ENCODE results near the gene RFWD3. TPM values are rescaled to one million over a fixed set of nuclear protein-coding genes. Genes with fewer than 3 reads are reported as not detected.

RFWD3 gene
- polyA plus RNA-seq, 3 donors, result 5.0 to 8.4 (median 8.4) TPM

- peaks cover 4% of the 10 kb centered on the region for H3K4me1 Mint-ChIP-seq
- H3K36me3 Mint-ChIP-seq, result no peaks in the 10 kb centered on the region
- Histone ChIP-seq H3K36me3 (replicated peaks in 1 of 2; ENCODE audit: control insufficient read depth in 1 of 2, insufficient read depth in 2 of 2, low read length in 2 of 2) (no peaks in the 10 kb centered on the region), H3K4me3 (replicated peaks in 1 of 3; ENCODE audit: low read depth in 2 of 3, low read length in 3 of 3) (no peak overlapping the region), H3K4me1 (ENCODE audit: control insufficient read depth in 1 of 2, insufficient read depth in 2 of 2, low read length in 2 of 2) (no peaks in the 10 kb centered on the region), H3K4me2 (replicated peaks; ENCODE audit: extremely low read depth, low read length, poor library complexity, severe bottlenecking) (no peak overlapping the region), H4K20me1 (ENCODE audit: insufficient read depth, low read length) (no peaks in the 10 kb centered on the region), H3K27me3 (ENCODE audit: control insufficient read depth in 2 of 2, insufficient read depth in 2 of 2, low read length in 2 of 2) (no peaks in the 10 kb centered on the region), H3K27ac (ENCODE audit: low read depth in 1 of 2, low read length in 2 of 2) (no peak overlapping the region), H3K79me2 (ENCODE audit: insufficient read depth, low read length) (no peaks in the 10 kb centered on the region), H3K9me3 (replicated peaks in 1 of 2; ENCODE audit: control insufficient read depth in 1 of 2, insufficient read depth in 1 of 2, low read length in 2 of 2) (no peaks in the 10 kb centered on the region), H3K9ac (ENCODE audit: insufficient read depth, low read length, poor library complexity, severe bottlenecking) (no peak overlapping the region), H2AFZ (ENCODE audit: insufficient read depth, low read depth, low read length, poor library complexity, severe bottlenecking) (no peak overlapping the region)
- TF ChIP-seq CTCF (IDR thresholded peaks at IDR 0.05), result no peak
- intact Hi-C loops (cut with micrococcal nuclease), result no loop called here
- peaks cover under 1 to 3% (median 3%) of the 10 kb centered on the region in 3 donors for H3K27me3 Mint-ChIP-seq (ENCODE audit: low read depth in 3 of 3)
- DNase-seq, result no peak
- 93% methylated on average over 15 of the region's 15 CpGs for WGBS (ENCODE audit: insufficient coverage)
- H3K4me3 Mint-ChIP-seq, result no peak overlapping the region
- H3K9me3 Mint-ChIP-seq, result peaks cover 0 to 2% (median 0%) of the 10 kb centered on the region in 7 donors
- H3K27ac Mint-ChIP-seq, result no peak overlapping the region
These were observed 49.7 kb upstream of the RFWD3 start for GRCh38 chr16:74716355-74716754.

GRCh38 chr16:74713876-74714275, 47.2 kb upstream of the RFWD3 start:
- Histone ChIP-seq H4K20me1 (ENCODE audit: insufficient read depth, low read length) (no peaks in the 10 kb centered on the region), H3K4me1 (ENCODE audit: control insufficient read depth in 1 of 2, insufficient read depth in 2 of 2, low read length in 2 of 2) (peaks cover 7 to 9% of the 10 kb centered on the region in 2 donors), H3K79me2 (ENCODE audit: insufficient read depth, low read length) (no peaks in the 10 kb centered on the region), H3K4me2 (replicated peaks; ENCODE audit: extremely low read depth, low read length, poor library complexity, severe bottlenecking) (no peak overlapping the region), H3K4me3 (replicated peaks in 1 of 3; ENCODE audit: low read depth in 2 of 3, low read length in 3 of 3) (no peak overlapping the region), H3K9me3 (replicated peaks in 1 of 2; ENCODE audit: control insufficient read depth in 1 of 2, insufficient read depth in 1 of 2, low read length in 2 of 2) (no peaks in the 10 kb centered on the region), H3K27me3 (ENCODE audit: control insufficient read depth in 2 of 2, insufficient read depth in 2 of 2, low read length in 2 of 2) (no peaks in the 10 kb centered on the region), H2AFZ (ENCODE audit: insufficient read depth, low read depth, low read length, poor library complexity, severe bottlenecking) (no peak overlapping the region), H3K9ac (ENCODE audit: insufficient read depth, low read length, poor library complexity, severe bottlenecking) (no peak overlapping the region), H3K36me3 (replicated peaks in 1 of 2; ENCODE audit: control insufficient read depth in 1 of 2, insufficient read depth in 2 of 2, low read length in 2 of 2) (no peaks in the 10 kb centered on the region), H3K27ac (ENCODE audit: low read depth in 1 of 2, low read length in 2 of 2) (no peak overlapping the region)
- Mint-ChIP-seq H3K27ac (no peak overlapping the region), H3K27me3 (ENCODE audit: low read depth in 3 of 3) (peaks cover 1 to 3% (median 2%) of the 10 kb centered on the region in 3 donors), H3K36me3 (no peaks in the 10 kb centered on the region), H3K4me3 (no peak overlapping the region), H3K4me1 (peaks cover 9% of the 10 kb centered on the region), H3K9me3 (peaks cover 0 to 2% (median 0%) of the 10 kb centered on the region in 7 donors)
- no peak for DNase-seq
- 81% methylated on average over 8 of the region's 10 CpGs for WGBS (ENCODE audit: insufficient coverage)
- no peak for TF ChIP-seq CTCF (IDR thresholded peaks at IDR 0.05)
- intact Hi-C loops (cut with micrococcal nuclease), result no loop called here
